Measurements from ENCODE around the gene RABIF. TPM values are rescaled to one million over a fixed set of nuclear protein-coding genes. Genes with fewer than 3 reads are reported as not detected.

Gene RABIF
- total RNA-seq = 5.8 and 8.1 TPM in 2 replicates

DNA sequence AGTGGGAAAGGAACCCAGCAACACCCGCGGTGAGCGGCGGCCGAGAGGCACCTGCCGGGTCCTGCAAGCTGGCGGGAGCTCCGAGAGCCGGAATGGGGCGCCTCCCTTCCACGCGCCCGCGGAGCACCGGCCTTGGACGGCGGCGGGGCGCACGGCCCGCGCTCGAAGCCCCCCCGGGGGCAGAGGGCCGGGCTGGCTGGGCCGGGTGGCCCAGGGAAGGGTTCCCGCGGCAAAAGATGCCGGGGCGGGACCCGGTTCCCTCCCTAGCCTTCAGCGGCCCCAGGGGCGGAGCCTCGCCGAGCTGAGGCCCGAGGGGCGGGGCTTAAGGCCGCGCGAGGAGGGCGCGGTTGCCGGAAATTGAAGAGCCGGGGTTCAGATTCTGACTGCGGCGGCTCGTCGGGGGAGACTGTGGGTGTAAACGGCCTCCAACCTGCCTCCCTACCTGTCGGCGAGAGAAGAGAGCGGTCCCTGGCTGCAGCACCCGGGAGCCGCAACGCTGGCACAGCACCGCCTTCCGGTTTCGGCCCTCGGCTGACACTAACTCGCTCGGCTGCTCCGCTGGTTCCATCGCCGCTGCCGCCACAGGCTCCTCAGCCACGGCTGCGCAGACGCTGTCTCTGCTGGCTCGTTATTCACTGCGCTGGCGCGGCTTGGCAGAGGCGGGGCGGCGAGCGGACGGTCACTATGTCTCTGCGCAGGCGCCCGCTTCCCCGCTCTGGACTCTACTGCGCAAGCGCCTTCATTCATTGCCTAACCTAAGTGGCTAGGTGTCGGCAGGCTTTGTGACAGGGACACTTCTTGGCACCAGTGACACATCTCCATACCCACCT is at the start of gene RABIF:
Gene RABIF (minus strand): TSS at position 619 of the 830 bp plus-strand sequence. CDS start 51 bp downstream, at position 568.

DNA sequence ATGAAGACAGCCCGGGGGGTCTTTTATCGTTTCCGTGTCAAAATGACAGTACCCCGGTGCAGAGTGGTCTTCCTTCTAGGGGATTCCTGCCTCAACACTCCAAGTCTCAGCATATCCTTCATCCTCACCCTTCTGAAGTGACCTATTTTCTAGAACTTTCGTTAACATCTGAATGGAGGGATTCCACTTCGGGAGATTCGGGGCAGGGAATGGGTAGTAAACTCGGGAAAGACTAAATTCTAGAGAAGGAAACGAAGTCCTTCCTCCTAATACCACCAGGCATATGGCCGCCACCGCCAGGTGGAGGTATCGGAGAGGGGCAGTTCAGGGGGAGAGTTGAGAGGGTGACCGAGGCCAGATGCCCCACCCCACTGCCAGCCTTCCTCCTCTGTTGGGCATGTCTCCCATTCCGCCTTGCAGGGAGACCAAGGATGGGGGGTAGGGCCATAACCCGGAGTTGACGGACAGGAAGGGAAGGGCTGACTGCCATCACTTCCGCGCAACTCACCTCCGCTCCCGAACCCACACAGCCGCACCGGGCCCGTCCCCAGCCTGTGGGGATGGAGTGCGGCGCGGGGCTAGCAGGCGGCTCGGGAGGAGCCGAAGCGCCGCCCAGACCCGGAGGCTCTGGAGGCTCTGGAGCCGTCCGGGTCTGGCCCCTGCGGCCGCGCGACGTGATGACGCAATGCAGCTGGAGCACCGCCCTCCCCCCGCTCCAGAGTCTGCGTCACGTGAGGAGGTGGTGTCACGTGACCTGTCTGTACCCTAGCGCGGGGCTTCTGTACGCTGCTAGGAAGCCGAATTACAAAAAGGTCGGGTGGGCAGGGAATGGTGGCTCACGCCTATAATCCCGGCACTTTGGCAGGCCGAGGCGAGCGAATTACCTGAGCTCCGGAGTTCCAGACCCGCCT is 37.9 kb upstream of the RABIF start, which contains the start of gene KLHL12:
Gene KLHL12 (minus strand): TSS at position 654 of the 911 bp plus-strand sequence. CDS start 2,072 bp downstream, outside the sequence.

Other genes with a start within 250 kb of the RABIF start
- not detected in 2 replicates for gene SYT2, start 178.7 kb downstream of the RABIF start, total RNA-seq
- 58.1 and 61.1 TPM in 2 replicates for gene KDM5B, start 80.7 kb downstream of the RABIF start, total RNA-seq
- 1.1 TPM in 1 of 2 replicates, not detected in the other for gene PCAT6, start 78.2 kb downstream of the RABIF start, total RNA-seq
- 28.3 and 35.6 TPM in 2 replicates for gene KLHL12, start 38.1 kb upstream of the RABIF start, total RNA-seq
- gene ADIPOR1, start 69.2 kb upstream of the RABIF start, total RNA-seq = 93.9 and 98.3 TPM in 2 replicates
- gene CYB5R1, start 78.1 kb upstream of the RABIF start, total RNA-seq = 20.8 and 23.1 TPM in 2 replicates
- 125 and 129 TPM in 2 replicates for gene TMEM183A, start 118.2 kb upstream of the RABIF start, total RNA-seq
- under 0.01 and 0.32 TPM in 2 replicates for gene PPFIA4, start 137.3 kb upstream of the RABIF start, total RNA-seq
- not detected in 2 replicates for gene MYOG, start 196.9 kb upstream of the RABIF start, total RNA-seq
- 0.30 and 0.32 TPM in 2 replicates for gene ADORA1, start 238.6 kb upstream of the RABIF start, total RNA-seq